GM18502 (cell line): ENCODE measurements around the gene NCAPH2.
"Not testable (repeated sequence)": the region's sequence is repeated elsewhere in the genome, so short reads cannot be mapped to it uniquely, and the experiment has no call there.

Experiments
- ATAC-seq: cut with Tn5 transposase; IDR thresholded peaks from one replicate; pipeline ENCODE4 v1.9.1; 2021; ENCODE audit warnings: mild to moderate bottlenecking; ENCODE audit not compliant: unreplicated experiment, poor library complexity

The NCAPH2 gene

GRCh38 chr22:50528682-50529415 is 20.8 kb downstream of the NCAPH2 start:
- ATAC-seq, result no peak

- ATAC-seq, result no peak
Measured at GRCh38 chr22:50529416-50529896, 21.4 kb downstream of the NCAPH2 start.

GRCh38 chr22:50529897-50530579 is 22.0 kb downstream of the NCAPH2 start, which contains the start of gene TYMP:
TYMP (minus strand) TSS chr22:50530012; CDS start chr22:50529709, 303 bp downstream.
- peak; percentile 24 for ATAC-seq

- no peak for ATAC-seq
Measured at GRCh38 chr22:50530580-50530876, 22.5 kb downstream of the NCAPH2 start.

GRCh38 chr22:50530877-50531545 is 23.0 kb downstream of the NCAPH2 start:
- no peak for ATAC-seq

- ATAC-seq, result no peak
Measured at GRCh38 chr22:50531546-50531961, 23.5 kb downstream of the NCAPH2 start.

GRCh38 chr22:50531962-50532674 is 24.1 kb downstream of the NCAPH2 start:
- ATAC-seq, result no peak

- ATAC-seq, result no peak
Measured at GRCh38 chr22:50532824-50533796, 25.1 kb downstream of the NCAPH2 start.

GRCh38 chr22:50533856-50534711 is 26.1 kb downstream of the NCAPH2 start:
- not testable (repeated sequence) for ATAC-seq

- no peak for ATAC-seq
Measured at GRCh38 chr22:50535113-50535512, 27.1 kb downstream of the NCAPH2 start.

- no peak for ATAC-seq
Measured at GRCh38 chr22:50536226-50536625, 28.2 kb downstream of the NCAPH2 start.

GRCh38 chr22:50537765-50538164 is 29.7 kb downstream of the NCAPH2 start:
- ATAC-seq, result no peak

GRCh38 chr22:50540381-50540780 is 32.4 kb downstream of the NCAPH2 start:
- no peak for ATAC-seq

GRCh38 chr22:50541667-50542026 is 33.6 kb downstream of the NCAPH2 start:
- not testable (repeated sequence) for ATAC-seq

GRCh38 chr22:50542416-50542927 is 34.4 kb downstream of the NCAPH2 start:
- no peak for ATAC-seq

GRCh38 chr22:50544078-50544745 is 36.2 kb downstream of the NCAPH2 start:
- no peak for ATAC-seq

GRCh38 chr22:50544746-50545253 is 36.8 kb downstream of the NCAPH2 start:
- no peak for ATAC-seq
